ENCODE results near the gene CPA5.
A peak's percentile ranks its signal among the peaks of the same experiment; 100 is the strongest.

CPA5 gene

DNA sequence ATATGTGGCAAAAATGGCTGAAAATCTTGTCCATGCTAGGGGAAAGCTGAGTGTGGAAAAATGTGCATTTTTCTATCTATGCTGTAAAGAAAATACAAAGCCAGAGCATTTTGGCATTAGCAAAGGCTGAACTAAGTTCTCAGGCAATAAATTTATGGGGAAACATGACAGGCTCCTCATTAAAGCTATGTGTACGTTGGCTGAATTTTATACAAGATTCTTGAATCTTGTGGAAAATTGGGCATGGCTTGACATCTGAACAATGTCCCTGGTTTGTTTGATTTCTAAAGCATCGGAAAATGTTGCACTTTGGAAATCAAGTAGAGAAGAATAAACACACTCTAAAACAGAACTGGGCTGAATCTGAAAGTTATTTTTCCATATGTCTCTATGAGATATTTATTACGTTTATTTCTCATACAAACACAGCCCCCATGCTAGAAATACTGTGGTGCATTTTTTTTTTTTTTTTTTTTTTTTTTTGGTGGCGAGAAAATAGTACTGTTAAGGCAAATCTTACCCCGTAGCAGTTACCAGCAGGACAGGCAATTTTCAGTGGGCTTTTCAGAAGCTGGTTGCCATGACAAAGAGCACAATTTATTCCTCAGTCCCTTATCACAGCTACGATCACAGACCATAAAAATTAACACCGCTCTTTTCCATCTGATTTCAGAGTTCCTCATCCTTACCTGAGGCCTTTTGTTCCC, 52.6 kb downstream of the CPA5 start:
- Mint-ChIP-seq H3K9me3 (no peaks in the 10 kb centered on the region), H3K27ac (peak overlapping the region; percentile 83), H3K4me1 (peaks cover 67% of the 10 kb centered on the region), H3K4me3 (peak overlapping the region; percentile 16), H3K27me3 (ENCODE audit: low read depth, poor library complexity) (no peaks in the 10 kb centered on the region), H3K36me3 (ENCODE audit: low read depth) (peaks cover 39% of the 10 kb centered on the region)
- TF ChIP-seq, protein P1, sequence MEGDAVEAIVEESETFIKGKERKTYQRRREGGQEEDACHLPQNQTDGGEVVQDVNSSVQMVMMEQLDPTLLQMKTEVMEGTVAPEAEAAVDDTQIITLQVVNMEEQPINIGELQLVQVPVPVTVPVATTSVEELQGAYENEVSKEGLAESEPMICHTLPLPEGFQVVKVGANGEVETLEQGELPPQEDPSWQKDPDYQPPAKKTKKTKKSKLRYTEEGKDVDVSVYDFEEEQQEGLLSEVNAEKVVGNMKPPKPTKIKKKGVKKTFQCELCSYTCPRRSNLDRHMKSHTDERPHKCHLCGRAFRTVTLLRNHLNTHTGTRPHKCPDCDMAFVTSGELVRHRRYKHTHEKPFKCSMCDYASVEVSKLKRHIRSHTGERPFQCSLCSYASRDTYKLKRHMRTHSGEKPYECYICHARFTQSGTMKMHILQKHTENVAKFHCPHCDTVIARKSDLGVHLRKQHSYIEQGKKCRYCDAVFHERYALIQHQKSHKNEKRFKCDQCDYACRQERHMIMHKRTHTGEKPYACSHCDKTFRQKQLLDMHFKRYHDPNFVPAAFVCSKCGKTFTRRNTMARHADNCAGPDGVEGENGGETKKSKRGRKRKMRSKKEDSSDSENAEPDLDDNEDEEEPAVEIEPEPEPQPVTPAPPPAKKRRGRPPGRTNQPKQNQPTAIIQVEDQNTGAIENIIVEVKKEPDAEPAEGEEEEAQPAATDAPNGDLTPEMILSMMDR (IDR thresholded peaks at IDR 0.05) = no peak
- no peak for DNase-seq

DNA sequence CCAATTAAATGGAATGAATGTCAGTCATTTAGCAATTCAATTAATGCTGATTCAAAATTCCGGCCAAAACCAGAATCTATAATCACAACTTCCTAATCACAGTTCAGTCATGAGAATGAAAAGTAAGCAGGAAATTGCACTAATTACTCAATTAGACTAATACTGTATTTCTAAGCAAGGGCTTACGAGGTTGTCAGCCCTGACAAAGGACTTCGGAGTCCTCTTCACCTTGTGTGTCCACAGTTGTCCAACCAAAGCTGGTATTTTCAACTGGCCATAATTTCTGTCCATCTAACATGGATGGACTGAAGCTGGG, 53.1 kb downstream of the CPA5 start:
- no peak for DNase-seq
- Mint-ChIP-seq H3K27ac (peak overlapping the region; percentile 64), H3K4me3 (peak overlapping the region; percentile 16), H3K27me3 (ENCODE audit: low read depth, poor library complexity) (no peaks in the 10 kb centered on the region), H3K4me1 (peaks cover 63% of the 10 kb centered on the region), H3K36me3 (ENCODE audit: low read depth) (peaks cover 44% of the 10 kb centered on the region), H3K9me3 (no peaks in the 10 kb centered on the region)
- TF ChIP-seq, protein P1 (IDR thresholded peaks at IDR 0.05) = no peak

DNA sequence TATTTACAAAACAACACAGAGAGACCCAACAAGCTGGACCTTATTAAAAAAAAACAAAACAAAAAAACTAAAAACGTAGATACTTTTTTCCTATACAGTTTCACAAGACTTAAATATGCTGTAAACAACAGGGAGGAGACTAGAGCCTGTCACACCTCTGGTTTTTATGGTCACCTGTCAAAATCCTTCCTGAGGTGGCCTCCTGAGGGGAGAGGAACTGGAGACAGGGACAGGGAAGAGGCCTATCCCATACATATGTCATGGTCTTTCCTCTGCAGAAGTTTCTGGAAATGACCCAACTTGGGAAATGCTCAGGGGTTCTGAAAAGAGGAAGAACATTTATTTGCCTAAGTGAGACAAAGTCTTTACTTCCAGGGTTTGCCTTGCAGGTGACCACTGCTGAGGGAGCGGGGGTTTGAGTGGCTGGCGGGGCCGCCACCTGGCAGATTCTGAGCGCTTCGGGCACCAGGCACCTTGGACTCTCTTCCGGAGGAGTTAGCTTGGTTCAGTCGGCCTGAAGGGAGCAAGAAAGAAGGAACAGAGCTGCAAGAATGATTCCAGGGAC, 54.0 kb downstream of the CPA5 start:
- TF ChIP-seq, protein P1 (IDR thresholded peaks at IDR 0.05) = no peak
- no peak for DNase-seq
- no peaks in the 10 kb centered on the region for H3K27me3 Mint-ChIP-seq (ENCODE audit: low read depth, poor library complexity)
- no peaks in the 10 kb centered on the region for H3K9me3 Mint-ChIP-seq
- peaks cover 51% of the 10 kb centered on the region for H3K36me3 Mint-ChIP-seq (ENCODE audit: low read depth)
- peaks cover 54% of the 10 kb centered on the region for H3K4me1 Mint-ChIP-seq
- peak overlapping the region; percentile 86 for H3K27ac Mint-ChIP-seq
- no peak overlapping the region for H3K4me3 Mint-ChIP-seq

DNA sequence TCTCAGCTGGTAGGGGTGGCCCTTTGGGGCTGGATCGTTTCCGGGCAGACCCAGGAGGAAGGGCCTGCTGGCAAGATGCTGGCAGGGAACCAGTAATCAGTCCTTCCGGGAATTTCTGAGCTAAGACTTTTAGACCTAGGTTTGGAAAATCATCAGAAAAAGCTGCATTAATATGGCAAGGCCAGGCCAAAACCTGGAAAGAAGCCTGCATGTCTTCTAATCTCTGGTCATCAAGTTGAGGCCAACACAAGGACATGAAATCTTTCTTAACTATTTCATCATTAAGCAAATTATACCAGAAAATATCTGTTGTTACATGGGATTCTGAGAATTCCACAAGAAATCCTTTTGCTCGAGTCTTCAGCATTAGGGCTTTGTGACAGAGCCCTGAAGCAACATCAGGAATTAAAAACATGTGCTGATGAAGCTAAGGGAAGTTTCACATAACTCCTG, 55.5 kb downstream of the CPA5 start:
- Mint-ChIP-seq H3K4me1 (peaks cover 39% of the 10 kb centered on the region), H3K4me3 (no peak overlapping the region), H3K27me3 (ENCODE audit: low read depth, poor library complexity) (no peaks in the 10 kb centered on the region), H3K36me3 (ENCODE audit: low read depth) (peaks cover 51% of the 10 kb centered on the region), H3K9me3 (no peaks in the 10 kb centered on the region), H3K27ac (peak overlapping the region; percentile 81)
- TF ChIP-seq, protein P1 (IDR thresholded peaks at IDR 0.05) = no peak
- DNase-seq = no peak

DNA sequence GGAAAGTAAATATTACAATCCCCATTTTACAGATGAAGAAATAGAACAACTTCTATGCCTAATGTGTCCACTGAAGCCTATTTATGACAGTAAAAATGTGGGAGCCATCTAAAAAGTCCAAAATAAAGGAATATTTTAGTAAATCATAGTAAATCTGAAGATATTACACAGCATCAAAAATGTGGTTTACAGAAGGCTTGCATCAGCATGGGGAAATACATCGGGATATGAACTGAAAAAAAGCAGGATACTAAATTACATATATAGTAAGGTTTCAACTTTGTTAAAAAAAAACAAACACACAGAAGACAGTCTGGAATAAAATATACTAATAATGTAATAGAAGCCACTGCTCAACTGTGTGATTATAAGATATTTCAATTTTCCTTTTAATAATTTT, 56.5 kb downstream of the CPA5 start:
- no peak for DNase-seq
- Mint-ChIP-seq H3K4me3 (no peak overlapping the region), H3K36me3 (ENCODE audit: low read depth) (peaks cover 56% of the 10 kb centered on the region), H3K27me3 (ENCODE audit: low read depth, poor library complexity) (no peaks in the 10 kb centered on the region), H3K27ac (no peak overlapping the region), H3K4me1 (peaks cover 29% of the 10 kb centered on the region), H3K9me3 (no peaks in the 10 kb centered on the region)
- TF ChIP-seq, protein P1 (IDR thresholded peaks at IDR 0.05) = no peak

DNA sequence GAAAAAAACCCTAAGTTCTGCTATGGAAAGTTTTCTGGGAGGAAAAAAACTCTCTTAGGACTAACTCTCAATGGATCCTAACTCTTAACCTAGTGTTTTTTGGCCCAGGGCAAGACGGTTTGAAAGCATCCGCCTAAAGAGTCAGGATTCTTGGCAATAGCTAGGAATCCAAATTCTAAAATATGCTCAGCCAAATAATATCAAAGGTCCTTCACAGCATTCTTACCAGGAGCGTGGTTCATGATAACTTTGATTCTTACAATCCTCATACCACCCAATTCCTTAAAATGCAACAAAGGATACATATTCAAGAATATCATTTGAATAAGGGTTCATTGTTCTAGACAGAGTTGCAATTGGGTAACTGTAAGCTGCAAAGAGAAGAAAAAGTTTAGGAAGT, 57.0 kb downstream of the CPA5 start:
- Mint-ChIP-seq H3K9me3 (no peaks in the 10 kb centered on the region), H3K36me3 (ENCODE audit: low read depth) (peaks cover 56% of the 10 kb centered on the region), H3K27me3 (ENCODE audit: low read depth, poor library complexity) (no peaks in the 10 kb centered on the region), H3K4me1 (peaks cover 24% of the 10 kb centered on the region), H3K27ac (no peak overlapping the region), H3K4me3 (no peak overlapping the region)
- DNase-seq = no peak
- TF ChIP-seq, protein P1 (IDR thresholded peaks at IDR 0.05) = no peak

Measured in nephron progenitor cell (in vitro differentiated cells).